A673 (cell line): ENCODE results near the gene ATAD5.

Experiments used
- CTCF ChIP-seq: fragments of 300-800, 200-600 bp; sonication (generic); conservative IDR thresholded peaks from 2 replicates; pipeline ENCODE4 v1.5.1; 2017; ENCODE audit warnings: low read depth, mild to moderate bottlenecking, antibody characterized with exemption, low read length, moderate library complexity, mixed read lengths
- EZH2 ChIP-seq: fragments of 200-600 bp; sonication (generic); IDR thresholded peaks from 2 replicates; pipeline ENCODE4 v1.6.1; 2017; ENCODE audit warnings: borderline replicate concordance, low read depth, mild to moderate bottlenecking, mixed read lengths, antibody characterized with exemption, low read length; ENCODE audit not compliant: poor library complexity, severe bottlenecking

- no peak for TF ChIP-seq CTCF
- TF ChIP-seq EZH2, result no peak
These were observed 41.5 kb upstream of the ATAD5 start for GRCh38 chr17:30790279-30790678.
